Transverse colon (tissue), 4 donors: ENCODE measurements around the gene CLSTN2.

Experiments used
- CTCF ChIP-seq, 5 experiments: fragments of 200-600 bp in 3 of 5; fragments of 450-650 bp in 2 of 5; sonication (generic) in 3 of 5; IDR thresholded peaks; 1 replicate in 2 of 5; 2 replicates in 3 of 5; pipeline ENCODE4 v1.5.1; 2016 to 2017; ENCODE audit warnings: antibody characterized with exemption in 5 of 5, inconsistent platforms in 3 of 5, mild to moderate bottlenecking in 2 of 5, moderate library complexity in 1 of 5
- EP300 ChIP-seq: sonication (generic); formaldehyde crosslinking; IDR thresholded peaks from one replicate; pipeline ENCODE4 v1.6.1; 2017; ENCODE audit warnings: antibody characterized with exemption, low read depth
- POLR2AphosphoS5 ChIP-seq, 3 donors: sonication (generic); formaldehyde crosslinking; IDR thresholded peaks; one replicate each; pipeline ENCODE4 v1.6.1; 2016; ENCODE audit warnings: antibody characterized with exemption in 3 of 3

GRCh38 chr3:140007911-140008869 lies 73.2 kb downstream of the CLSTN2 start:
- TF ChIP-seq CTCF (IDR thresholded peaks at IDR 0.05): no peak
- TF ChIP-seq EP300: no peak
- TF ChIP-seq POLR2AphosphoS5 (IDR thresholded peaks at IDR 0.05): no peak
